ENCODE results near the gene INMT.
A peak's percentile ranks its signal among the peaks of the same experiment; 100 is the strongest.

INMT gene

DNA sequence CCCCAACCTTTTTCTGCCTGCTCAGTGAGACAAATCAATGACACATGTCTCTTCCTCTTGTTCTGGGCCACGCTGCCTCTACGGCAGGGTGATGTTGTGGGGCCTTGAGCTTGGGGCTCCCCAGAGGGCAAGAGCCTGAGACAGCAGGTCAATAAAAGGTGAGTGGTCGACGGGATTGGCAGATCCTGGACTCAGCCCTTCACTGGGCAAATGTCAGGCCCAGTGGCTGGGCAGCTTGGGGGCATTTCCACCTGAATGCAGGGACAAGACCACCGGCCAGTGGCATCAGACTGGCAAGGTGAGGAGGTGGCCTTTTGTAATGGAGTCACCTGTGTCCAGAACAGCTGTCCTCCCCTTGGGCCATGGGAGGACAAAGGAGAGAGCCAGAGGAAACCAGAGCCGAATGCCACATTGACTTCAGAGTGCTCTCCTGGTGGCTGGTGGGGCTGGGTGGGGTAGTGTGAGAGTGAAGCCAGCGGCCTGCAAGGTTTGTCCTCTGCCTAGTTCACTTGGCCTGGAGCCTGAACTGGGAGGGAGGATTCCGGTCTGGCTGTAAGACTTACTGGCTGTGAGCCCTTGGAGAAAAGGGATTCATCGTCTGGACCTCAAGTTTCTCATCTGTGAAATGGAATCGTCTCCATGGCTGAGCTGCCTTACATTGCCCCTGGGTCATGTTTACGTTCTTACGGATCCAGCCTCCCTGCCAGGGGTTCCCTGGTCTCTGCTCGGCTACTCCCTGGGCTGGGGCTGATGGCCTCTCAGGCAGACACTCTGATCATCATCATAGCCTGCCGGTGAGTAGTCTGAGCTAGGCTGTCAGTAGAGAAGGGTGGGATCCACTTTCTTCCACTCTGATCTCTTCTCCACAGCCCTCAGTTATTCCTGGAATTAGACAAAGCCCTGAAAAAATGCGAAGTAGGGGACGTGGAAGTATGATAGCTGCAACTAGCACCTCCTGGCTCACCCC is 44.3 kb upstream of the INMT start:
- peak; percentile 18 to 58 for DNase-seq (ENCODE audit: low read depth in 2 of 2)
- TF ChIP-seq, protein P1, sequence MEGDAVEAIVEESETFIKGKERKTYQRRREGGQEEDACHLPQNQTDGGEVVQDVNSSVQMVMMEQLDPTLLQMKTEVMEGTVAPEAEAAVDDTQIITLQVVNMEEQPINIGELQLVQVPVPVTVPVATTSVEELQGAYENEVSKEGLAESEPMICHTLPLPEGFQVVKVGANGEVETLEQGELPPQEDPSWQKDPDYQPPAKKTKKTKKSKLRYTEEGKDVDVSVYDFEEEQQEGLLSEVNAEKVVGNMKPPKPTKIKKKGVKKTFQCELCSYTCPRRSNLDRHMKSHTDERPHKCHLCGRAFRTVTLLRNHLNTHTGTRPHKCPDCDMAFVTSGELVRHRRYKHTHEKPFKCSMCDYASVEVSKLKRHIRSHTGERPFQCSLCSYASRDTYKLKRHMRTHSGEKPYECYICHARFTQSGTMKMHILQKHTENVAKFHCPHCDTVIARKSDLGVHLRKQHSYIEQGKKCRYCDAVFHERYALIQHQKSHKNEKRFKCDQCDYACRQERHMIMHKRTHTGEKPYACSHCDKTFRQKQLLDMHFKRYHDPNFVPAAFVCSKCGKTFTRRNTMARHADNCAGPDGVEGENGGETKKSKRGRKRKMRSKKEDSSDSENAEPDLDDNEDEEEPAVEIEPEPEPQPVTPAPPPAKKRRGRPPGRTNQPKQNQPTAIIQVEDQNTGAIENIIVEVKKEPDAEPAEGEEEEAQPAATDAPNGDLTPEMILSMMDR (IDR thresholded peaks at IDR 0.05; ENCODE audit: low read depth, low read length): no peak
- H3K4me3 ChIP-seq (replicated peaks in 1 of 2; ENCODE audit: low read depth in 2 of 2, low read length in 2 of 2): no peak overlapping the region

DNA sequence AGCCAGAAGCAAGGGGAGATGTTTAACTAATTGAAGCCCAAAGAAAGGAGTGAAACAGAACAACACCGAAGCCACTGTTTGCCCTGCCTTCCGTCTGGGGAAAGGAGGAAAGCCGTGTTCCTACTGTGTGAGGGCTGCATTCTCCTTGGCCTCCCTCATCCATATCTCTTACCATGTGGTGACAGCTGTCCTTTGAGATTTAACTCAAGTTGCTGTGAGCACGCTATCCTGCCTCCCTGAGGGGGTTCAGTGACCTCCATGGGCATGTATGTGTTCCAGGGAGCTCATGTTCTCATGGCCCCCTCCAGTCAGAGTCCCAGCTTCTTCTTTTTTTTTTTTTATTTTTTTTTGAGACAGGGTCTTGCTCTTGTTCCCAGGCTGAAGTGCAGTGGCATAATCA is 43.5 kb upstream of the INMT start:
- TF ChIP-seq, protein P1 (IDR thresholded peaks at IDR 0.05; ENCODE audit: low read depth, low read length): no peak
- peak in 1 of 2 donors; percentile 3 for DNase-seq (ENCODE audit: low read depth in 2 of 2)
- H3K4me3 ChIP-seq (replicated peaks in 1 of 2; ENCODE audit: low read depth in 2 of 2, low read length in 2 of 2): no peak overlapping the region

DNA sequence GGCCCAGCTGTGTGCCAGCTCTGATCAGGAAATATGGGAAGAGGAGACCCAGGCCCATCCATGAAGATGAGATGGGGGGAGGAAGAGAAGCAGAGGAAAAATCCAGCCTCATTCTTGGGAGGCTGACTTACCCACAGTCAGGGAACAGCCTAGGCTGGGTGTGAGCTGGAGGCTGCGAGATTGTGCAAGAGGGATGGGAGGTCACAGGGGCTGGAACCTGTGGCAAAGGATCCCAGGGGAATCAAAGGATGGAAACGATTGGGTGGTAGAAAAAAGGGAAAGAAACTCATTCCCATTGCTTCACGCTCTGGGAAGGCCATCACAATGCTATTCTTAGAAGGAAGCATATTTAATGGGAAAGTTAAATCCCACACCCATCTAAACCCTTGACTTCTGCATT is 43.0 kb upstream of the INMT start:
- peak; percentile 55 to 81 for DNase-seq (ENCODE audit: low read depth in 2 of 2)
- TF ChIP-seq, protein P1 (IDR thresholded peaks at IDR 0.05; ENCODE audit: low read depth, low read length): no peak
- no peak overlapping the region for H3K4me3 ChIP-seq (replicated peaks in 1 of 2; ENCODE audit: low read depth in 2 of 2, low read length in 2 of 2)

DNA sequence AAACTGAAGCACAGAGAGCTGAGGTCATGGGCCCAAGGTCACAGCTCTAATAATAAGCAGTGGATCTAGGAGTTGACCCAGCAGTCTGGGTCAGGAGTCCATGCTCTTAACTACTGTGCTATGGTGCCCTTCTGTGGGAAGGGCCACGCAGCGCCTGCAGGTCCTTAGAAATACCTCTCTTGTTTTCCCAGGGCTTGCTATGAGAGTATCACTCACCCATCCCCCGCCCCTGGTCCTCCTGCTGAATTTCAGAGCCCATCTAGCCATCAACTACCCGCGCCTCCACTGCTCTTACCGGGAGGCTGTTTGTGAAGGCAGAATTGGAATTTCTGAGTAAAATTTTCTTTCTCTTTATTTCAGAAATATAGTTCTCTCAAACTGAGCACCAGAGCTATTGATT is 42.4 kb upstream of the INMT start:
- no peak for DNase-seq (ENCODE audit: low read depth in 2 of 2)
- H3K4me3 ChIP-seq (replicated peaks in 1 of 2; ENCODE audit: low read depth in 2 of 2, low read length in 2 of 2): no peak overlapping the region
- TF ChIP-seq, protein P1 (IDR thresholded peaks at IDR 0.05; ENCODE audit: low read depth, low read length): no peak

DNA sequence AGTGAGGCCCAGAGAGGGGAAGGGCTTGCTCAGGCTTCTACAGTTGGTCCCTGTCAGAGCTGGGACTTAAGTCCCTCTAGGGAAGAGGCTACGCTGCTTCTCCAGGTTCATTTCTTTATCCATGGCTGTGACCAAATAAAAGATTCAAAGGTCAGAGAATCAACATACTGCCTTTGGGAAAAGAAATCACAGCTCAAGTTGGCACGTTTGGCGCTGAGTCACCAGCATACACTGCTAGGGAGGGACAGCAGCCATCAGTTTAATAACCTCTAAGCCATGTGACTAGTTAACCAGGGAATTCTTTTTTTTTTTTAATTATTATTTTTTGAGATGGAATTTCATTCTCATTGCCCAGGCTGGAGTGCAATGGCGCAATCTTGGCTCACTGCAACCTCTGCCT is 41.3 kb upstream of the INMT start:
- H3K4me3 ChIP-seq (replicated peaks in 1 of 2; ENCODE audit: low read depth in 2 of 2, low read length in 2 of 2): no peak overlapping the region
- DNase-seq (ENCODE audit: low read depth in 2 of 2): peak in 1 of 2 donors; percentile 4
- TF ChIP-seq, protein P1 (IDR thresholded peaks at IDR 0.05; ENCODE audit: low read depth, low read length): no peak

DNA sequence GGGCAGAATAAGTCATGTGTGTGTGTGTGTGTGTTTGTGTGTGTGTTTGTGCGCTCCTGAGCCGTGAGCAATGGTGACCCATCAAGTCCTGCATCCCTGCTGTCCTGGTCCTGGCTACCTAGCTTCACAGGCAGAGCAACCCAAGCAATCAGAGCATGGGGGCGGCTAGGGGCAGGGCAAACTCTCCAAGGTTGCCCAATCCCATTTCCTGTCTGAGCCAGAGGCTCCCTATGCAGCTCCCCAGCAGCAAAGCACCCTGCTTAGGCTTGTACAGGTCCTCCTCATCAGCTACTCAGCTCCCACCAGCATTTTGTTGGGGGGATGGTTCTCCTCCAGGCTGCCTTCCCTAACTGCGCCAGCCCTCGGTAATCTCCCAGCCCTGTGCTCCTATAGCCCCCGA is 38.5 kb upstream of the INMT start:
- peak; percentile 18 to 36 for DNase-seq (ENCODE audit: low read depth in 2 of 2)
- H3K4me3 ChIP-seq (replicated peaks in 1 of 2; ENCODE audit: low read depth in 2 of 2, low read length in 2 of 2): no peak overlapping the region
- TF ChIP-seq, protein P1 (IDR thresholded peaks at IDR 0.05; ENCODE audit: low read depth, low read length): no peak

All from cardiac fibroblast (primary cell).